NOMO-1 (cell line): ENCODE results near the gene ADGRD1.

Experiments
- DNase-seq, 2 experiments: peaks; one replicate each; lab custom pipeline; 2025; ENCODE audit not compliant: unreplicated experiment in 2 of 2; lab: John Stamatoyannopoulos, UW

The ADGRD1 gene

DNA sequence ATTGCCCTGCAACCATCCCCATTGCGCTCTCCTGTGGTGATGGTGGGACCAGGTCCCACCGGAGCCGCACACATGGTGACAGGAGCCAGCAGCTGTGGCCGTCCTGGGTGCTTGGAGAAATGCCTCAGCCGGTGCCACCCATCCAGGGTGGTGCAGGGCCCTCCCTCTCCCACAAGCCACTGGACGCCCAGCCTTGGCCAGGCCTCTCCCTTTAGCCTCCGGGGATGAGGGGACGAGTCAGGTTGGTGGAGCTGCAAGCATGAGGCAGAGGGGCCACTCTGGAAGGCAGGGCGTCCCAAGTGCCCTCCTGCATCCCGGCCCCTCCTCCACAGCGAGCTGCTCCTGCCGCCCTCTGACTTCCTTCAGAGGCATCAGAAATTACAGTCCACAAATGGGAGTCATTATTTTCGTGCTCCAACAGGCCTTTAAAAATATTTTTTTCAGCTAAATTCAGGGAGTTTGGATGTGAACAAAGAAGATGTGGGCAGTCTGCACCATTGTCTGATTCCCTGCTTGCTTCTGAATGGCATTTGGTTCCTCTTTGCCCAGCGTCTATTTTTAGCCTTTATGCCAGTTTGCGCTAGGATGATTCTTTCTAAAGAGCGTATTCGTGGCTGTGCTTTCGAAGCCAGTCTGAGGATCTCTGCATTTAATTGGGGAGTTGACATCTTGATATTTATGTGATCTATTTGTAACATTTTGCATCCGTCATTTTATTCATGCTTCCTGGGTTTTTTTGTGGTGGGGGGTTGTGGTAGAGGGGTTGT lies 189.4 kb downstream of the ADGRD1 start:
- DNase-seq, result peak; percentile 27 to 32

DNA sequence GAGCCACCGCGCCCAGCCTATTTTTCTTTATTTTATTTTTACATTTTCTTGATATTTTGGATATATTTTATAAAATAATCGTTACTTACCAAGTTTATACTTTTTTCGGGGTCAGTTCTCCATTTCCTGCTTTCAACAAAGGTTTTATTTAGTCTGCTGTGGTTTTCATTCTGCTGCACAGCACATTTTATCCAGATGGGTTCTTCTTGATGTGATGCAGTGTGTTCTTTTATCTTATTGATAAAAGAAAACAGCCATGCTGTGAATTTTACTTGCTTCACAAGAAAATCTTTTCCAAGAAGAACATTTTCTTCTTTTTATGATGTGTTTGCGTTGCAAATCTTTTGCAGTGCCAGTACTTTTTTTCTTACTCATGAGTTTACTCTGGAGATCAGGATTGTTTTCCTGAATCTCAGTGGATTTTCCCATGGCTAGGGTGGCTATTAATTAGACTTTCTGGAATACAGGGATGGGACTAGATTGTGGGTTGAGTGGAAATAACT lies 192.5 kb downstream of the ADGRD1 start:
- no peak for DNase-seq

DNA sequence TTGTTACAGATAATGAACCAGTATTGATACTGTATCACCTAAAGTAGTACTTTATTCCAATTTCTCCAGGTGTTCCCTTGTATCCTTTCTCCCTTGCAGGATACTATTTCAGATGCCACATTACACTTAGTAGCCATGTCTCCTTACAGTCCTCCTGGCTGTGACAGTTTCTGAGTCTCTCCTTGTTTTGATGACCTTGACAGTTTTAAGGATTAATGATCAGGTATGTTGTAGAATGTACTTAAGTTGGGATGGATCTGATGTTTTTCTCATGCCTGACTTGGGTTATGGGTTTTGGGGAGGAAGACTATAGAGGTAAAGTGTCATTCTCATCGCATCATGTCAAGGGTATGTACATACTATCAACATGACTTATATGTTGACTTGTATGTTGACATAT lies 193.6 kb downstream of the ADGRD1 start:
- no peak for DNase-seq

DNA sequence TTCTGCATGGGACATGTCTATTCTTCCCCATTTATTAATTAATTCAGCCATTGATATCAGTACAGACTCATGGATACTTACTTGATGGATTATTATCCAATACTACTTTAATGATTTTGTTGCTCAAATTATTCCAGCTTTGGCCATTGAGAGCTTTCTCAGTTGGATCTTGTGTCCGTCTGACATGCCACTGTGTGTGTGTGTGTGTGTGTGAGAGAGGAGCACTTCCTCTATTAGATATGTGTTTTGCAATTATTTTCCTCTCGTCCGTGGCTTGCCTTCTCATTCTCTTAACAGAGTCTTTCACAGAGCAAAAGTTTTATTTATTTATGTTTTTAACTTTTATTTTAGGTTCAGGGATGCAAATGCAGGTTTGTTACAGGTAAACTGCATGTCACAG lies 194.2 kb downstream of the ADGRD1 start:
- peak; percentile 66 to 80 for DNase-seq

DNA sequence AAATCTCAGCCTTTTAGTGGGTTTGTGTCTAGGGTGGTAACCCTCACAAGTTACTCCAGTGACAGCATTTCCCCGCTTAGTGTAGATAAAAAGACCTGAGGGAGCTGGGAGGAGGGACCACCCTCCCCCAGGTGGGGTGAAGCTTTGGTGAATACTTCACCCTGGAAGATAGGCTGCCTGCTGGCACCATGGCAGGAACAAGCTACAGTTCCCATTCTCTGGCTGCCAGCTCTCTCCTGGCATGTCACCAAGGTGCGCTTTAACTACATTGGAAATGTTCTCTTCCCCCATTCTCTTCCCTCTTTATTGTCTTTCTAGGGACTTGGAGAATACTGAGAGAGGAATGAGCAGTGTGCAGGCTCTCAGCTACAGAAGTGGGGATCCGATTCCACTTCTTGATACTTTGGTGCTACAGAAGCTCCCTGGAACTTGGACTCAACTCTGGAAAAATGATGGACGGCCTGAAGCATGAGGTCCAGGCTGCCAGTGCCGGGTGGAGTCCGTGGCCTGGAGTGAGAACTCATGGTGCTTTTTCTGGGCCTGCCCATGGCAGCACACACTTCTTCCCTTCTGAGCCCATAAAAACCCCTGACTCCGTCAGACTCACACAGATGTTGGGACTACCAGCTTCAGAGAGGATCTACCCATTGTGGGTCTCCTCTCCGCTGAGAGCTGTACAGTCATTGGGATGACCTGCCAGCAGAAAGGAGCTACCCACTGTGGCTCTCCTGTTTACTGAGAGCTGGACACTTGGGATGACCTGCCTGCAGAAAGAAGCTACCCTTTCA lies 198.0 kb downstream of the ADGRD1 start:
- no peak for DNase-seq

DNA sequence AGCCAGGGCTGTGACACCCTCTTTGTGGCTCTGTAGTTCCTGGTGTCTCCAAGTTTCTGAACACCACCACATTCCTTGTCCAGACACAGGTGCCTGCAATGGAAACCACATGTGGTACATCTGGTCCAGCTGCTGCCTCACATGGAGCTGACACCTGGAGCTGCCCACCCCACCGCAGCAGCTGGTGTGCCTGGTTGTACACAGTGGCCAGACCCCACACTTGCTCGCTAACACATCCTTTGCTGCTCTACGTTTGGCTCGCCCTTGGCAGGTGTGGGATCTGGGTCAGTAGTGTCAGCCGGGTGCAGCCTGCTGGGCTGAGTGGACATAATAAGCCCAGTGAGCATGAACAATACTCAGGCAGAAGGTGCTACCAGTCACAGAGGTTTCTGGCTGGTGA lies 198.9 kb downstream of the ADGRD1 start:
- no peak for DNase-seq

DNA sequence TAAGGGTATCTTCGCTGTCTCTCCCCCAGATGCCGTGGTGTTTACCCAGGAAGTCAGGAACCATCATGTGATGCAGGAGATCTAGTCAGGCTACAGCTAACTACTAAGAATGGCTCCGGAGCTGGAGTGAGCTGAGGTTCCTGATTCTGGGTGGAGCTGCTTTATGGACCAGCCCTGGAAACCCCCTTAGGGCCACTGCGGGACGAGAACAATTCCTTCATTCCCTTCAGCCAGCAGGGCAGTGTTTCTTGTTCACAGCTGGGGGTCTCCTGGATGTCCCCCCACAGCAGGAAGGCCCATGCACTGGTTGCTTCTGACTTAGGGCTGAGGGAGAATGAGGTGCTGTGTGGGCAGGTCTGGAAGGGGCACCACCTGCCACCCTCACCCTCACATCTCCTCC lies 199.3 kb downstream of the ADGRD1 start:
- no peak for DNase-seq

DNA sequence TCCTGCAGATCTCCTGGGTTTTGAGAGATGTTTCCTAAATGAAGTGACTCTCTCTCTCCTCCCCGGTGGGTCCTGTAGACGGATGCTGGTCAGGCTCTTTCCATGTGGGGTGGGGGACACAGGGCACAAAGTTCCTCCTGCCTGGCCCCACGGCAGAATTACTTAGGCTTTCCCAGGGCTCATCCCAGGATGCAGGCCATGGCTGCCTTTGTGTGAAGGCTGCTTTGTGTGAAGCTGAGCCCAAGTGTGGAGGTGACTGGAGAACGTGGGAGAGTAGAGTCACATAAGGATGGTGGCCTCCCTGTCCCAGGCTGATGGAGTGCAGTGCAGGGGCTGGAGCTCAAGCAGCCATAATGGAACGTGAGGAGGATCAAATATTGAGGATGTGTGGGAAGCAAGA lies 200.2 kb downstream of the ADGRD1 start:
- DNase-seq, result no peak

DNA sequence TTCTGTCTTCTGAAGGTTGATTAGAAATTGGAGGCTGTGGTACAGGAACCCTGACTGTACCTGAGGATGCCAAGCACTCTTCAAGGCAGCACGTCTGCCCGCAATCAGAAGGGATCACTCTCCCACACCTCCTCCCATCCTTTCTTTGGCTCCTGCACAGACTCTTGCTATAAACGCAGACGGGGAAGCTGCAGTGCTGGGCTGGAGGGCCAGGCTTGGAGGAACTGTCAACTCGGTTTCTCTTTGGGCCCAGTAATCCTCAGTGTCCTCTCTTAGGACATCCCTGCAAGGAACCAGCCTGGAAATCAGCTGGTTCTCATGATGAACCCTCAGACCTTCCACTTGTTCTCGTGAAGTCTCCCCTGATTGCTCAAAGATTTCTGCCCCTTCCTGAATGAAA lies 201.4 kb downstream of the ADGRD1 start:
- DNase-seq, result no peak

DNA sequence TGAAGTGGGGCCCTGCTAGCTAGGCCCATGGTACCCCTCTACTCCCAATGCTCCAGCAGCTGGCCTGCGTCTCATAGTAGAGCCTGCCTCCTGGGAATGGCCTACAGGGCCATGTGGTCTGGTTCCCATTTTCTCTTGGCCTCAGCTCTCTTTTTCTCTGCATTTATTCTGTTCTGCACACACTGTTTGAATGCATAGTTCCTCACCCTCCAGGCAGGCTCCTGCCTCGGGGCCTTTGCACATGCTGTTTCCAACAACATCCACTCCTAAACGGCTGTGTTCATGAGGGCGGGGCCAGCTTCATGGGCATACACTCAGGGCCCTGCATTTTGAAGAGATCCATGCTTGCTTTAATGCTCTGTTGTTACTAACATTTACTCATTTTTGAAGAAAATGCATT lies 204.0 kb downstream of the ADGRD1 start:
- DNase-seq, result no peak

DNA sequence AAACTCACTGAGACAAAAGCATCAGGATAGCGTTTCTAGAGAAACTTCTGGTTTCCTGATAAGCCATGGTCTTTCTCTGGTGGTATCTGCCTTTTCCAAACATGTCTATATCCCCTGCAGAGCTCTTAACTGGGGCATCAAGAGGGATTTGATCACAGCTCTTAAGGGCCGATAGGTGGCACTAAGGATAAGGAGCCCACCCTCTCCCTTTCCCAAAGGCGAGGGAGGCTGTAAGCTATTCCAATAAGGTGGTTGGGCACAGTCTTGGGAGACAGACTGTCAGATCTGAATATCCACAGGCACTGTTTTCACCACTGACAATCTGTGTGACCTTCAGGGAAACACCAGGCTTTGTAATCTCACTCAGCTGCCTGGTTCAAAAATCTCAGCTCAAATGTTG lies 206.0 kb downstream of the ADGRD1 start:
- no peak for DNase-seq

DNA sequence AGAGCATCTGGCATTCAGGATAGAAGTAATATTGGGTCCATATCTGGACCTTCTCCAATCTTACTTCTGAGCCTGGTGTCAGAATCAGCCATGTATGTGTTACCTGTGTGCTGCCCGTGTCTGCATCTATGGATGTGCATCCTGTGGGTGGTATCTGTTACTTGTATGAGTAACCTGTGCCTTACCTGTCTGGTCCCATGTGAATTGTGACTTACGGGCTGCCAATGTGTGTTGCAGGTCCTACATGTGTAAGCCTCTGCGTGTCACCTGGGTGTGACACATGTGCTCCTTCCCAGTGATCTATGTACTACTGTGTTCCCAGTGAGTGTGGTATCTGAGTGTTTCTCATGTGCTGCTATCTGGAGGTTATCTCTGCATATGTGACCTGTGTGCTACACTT lies 208.4 kb downstream of the ADGRD1 start:
- no peak for DNase-seq

DNA sequence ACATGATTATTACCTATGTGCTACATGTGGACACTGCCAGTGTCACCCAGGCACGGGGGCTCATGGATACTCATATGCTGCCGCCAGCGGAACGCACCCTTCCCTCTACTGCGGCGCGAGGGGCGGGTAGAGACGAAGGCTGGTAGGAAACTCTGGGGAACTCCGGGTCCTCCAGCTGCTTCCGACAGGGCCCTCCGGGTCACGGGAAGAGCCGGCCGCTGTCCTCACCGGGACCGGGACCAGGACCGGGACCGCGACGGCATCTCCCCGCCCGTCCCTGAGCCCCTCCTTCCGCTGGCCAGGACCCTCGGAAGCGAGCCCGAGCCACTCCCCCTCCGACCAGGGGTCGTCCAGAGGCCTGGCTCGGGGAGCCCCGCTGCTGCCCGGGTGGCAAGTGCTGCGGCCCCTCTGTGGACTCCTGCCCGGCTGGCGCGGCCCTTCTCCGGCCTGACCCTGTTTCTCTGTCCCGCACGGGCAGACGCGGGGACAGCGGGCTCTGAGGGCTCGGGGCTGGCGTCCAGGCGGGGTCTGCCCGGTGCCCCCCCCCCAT lies 209.6 kb downstream of the ADGRD1 start:
- DNase-seq, result no peak

DNA sequence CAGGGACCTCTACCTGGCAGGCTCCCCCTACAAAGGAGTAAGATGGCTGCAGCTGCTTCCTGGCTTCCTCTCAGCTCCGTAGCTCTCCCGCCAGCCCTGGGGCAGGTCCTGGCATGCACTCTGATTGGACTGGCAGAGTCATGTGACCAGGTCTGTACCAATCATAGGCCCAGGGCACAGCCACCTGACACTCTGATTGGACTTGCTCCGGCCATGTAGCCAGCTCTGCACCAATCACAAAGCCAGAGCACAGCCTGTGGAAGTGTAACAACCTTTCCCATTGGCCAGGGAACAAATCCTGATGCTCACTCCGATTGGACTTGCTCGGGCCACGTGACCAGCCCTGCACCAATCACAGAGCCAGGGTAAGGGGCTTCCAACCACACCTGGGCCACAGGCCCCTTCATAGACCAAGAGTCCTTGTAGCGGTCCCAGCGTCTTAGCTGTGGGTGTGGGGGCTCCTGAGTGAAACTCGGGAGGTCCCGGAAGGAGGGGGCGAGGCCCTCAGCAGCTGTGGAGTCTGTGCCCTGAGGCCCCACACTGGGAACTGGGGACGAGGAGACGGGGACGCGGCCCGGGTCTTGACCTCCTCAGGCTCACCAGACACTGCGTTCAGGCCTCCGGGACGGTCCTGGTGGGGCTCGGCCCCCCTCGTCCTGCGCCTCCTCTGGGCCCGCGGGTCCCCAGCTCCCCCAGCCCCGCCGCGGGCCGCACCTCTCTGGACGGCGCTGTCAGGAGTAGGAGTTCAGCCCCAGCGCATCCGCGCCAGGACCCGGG lies 210.6 kb downstream of the ADGRD1 start:
- DNase-seq, result no peak

DNA sequence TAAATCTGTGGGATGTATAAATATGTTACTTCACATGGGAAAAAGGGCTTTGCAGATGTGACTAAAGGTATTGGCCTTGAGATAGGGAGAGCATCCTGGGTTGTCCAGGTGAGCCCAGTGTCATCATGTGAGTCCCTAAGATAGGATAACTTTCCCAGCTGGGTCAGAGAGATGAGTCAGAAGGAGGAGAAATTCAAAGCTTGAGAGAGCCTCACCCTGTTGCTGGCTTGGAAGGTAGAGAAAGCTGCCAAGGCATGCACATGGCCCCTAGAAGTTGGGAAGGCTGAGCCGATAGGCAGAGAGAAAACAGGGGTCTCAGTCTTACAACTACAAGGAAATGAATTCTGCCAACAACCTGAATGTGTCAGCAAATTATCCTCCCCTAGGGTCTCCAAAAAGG lies 213.0 kb downstream of the ADGRD1 start:
- no peak for DNase-seq

DNA sequence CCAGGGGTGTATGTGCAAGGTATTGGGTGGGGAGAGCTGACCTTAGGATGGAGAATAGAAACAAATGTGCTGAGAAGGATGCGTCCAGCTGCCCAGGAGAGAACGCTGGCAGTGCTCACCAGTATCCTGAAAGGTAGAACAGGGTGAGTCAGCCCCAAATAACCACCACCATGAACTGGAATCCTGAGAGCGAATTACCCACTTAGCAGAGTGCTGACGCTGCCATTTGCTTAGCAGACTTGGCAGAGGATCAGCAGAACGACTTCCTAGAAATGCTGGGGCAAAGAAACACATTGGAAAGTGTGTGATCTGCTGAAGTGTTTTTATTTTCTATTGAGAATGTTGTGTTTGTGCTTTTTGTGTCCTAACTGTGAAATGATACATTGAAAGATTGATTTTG lies 213.6 kb downstream of the ADGRD1 start:
- DNase-seq, result no peak

DNA sequence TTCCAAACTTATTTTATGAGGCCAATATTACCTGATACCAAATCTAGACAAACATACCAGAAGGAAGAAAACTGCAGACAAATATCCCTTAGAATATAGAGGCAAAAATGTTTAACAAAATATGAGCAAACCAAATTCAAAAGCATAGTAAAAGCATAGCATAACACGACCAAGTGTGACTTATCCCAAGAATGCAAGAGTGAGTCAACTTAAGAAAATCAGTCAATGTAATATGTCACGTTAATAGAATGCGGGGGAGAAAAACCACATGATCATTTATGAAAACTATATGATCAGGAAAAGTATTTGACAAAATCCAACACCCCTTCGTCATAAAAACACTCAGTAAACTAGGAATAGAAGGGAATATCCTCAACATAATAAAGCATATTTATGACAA lies 217.3 kb downstream of the ADGRD1 start:
- no peak for DNase-seq

DNA sequence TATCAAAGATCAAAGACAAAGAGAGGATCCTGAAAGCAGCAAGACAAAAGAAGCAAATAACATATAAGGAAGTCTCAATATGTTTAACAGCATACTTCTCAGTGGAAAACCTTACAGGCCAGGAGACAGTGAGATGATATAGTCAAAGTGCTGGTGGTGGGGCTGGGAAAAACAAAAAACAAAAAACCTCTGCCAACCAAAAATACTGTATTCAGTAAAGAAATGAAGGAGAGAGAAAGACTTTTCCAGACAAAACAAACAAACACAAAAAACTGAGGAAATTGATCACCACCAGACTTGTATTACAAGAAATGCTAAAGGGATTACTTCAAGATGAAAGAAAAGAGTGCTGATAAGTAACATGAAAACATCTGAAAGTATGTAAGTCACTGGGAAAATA lies 221.2 kb downstream of the ADGRD1 start:
- no peak for DNase-seq

DNA sequence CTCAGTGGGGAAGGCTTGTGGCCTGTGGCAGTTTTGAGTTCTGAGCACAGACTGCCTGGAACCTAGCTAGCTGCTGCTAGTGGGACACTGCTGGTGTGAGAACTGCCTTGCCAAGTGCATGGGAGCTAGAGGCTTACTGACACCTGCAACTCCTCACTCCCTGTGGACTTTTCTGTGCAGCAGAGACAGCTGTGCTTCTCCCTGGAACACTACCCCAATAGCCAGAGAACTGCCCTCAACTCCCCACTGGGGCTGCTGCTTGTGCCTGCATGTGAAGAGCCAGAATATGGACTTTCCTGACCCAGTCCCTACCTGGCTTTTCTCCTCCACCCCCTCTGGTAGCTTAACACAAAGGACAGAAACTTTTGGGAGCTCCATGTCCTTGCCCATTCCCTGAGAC lies 222.6 kb downstream of the ADGRD1 start:
- DNase-seq, result no peak

DNA sequence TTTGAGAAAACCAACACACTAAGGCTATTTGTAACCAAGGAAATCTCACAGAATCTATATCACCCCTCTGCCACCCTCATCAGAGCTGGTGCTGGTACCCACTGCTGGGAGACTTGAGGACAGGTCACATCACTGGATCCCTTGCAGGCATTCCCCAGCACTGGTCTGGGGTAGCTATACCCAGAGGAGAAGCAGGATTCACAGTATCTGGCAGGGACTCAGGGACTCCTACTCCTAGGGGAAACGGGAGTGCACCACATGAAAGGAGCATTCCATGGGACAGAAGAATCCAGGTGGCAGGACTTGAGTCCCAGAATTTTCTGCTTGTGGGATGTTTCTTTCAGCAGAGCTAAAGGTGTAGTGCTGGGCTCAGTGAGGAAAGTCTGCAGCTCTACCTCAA lies 223.2 kb downstream of the ADGRD1 start:
- no peak for DNase-seq

DNA sequence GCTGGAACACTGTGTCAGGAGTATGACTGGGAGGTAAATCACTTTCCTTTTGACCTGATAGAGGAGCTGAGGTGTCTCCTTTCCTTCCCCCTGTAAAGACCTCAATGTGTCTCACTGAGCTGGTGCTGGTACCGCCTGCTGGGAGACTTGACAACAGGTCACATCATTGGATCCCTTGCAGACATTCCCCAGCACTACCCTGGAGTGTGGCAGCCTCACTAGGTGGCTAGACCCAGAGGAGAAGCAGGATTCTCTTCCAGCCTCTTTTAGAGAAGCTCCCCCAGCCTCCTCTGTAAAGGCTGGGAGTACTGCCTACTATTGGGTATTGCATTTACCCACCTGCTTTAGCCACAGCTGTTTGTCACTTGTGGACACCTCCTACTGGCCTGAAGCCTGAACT lies 223.9 kb downstream of the ADGRD1 start:
- no peak for DNase-seq
